Fibroblast of villous mesenchyme (primary cell): Measurements from ENCODE around the gene MARVELD1. TPM values are rescaled to one million over a fixed set of nuclear protein-coding genes. Genes with fewer than 3 reads are reported as not detected.
A peak's percentile ranks its signal among the peaks of the same experiment; 100 is the strongest.

Source experiments
- DNase-seq: peaks from one replicate; pipeline ENCODE4 v3.0.0-alpha.2; 2010; ENCODE audit warnings: low read depth
- H3K4me3 ChIP-seq: 2 replicates; pipeline ENCODE4 v1.5.1; 2011; ENCODE audit warnings: low read depth, mild to moderate bottlenecking, low read length
- total RNA-seq: library from RNA; depleted of rRNA; stranded (reverse); fragments of >200 nt; gene quantifications from 2 replicates; pipeline ENCODE4 v1.2.3, GENCODE V29; 2012
- TF ChIP-seq, protein P1 (sequence below): IDR thresholded peaks from 2 replicates; pipeline ENCODE4 v1.5.1; 2012; ENCODE audit warnings: low read depth, mild to moderate bottlenecking, low read length; ENCODE audit not compliant: insufficient read depth

Gene MARVELD1
- total RNA-seq, 1 donor, result 44.0 TPM

DNA sequence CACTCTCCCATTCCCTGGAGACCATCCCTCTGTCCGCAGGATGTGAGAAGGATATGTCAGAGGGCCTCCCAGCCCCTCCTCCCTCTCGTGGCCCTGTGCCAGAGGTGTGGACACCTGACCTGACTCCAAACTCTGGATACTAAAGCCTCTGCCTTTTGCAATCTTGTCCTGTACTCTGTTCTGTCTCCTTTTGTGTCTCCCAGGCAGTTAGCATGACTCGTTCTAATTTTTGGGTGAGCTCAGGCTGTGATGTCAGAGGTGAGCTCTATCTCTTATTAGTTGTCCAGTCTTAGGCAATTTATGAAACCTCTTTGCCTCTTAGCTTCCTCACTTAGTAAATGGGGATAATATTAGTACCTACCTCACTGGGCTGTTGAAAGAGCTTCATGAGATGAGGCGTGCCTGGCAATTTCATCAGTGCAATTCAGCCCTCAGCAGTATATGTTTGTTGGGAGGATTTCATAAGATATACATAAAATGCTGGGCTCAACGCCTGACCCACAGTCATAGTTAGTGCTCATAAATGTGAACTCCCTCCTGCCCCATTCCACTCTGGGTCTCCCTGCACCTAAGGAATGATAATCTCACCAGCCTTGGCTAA lies 10.9 kb downstream of the MARVELD1 start:
- DNase-seq, result peak; percentile 88
- H3K4me3 ChIP-seq, result no peak overlapping the region
- TF ChIP-seq, protein P1, sequence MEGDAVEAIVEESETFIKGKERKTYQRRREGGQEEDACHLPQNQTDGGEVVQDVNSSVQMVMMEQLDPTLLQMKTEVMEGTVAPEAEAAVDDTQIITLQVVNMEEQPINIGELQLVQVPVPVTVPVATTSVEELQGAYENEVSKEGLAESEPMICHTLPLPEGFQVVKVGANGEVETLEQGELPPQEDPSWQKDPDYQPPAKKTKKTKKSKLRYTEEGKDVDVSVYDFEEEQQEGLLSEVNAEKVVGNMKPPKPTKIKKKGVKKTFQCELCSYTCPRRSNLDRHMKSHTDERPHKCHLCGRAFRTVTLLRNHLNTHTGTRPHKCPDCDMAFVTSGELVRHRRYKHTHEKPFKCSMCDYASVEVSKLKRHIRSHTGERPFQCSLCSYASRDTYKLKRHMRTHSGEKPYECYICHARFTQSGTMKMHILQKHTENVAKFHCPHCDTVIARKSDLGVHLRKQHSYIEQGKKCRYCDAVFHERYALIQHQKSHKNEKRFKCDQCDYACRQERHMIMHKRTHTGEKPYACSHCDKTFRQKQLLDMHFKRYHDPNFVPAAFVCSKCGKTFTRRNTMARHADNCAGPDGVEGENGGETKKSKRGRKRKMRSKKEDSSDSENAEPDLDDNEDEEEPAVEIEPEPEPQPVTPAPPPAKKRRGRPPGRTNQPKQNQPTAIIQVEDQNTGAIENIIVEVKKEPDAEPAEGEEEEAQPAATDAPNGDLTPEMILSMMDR, result no peak

DNA sequence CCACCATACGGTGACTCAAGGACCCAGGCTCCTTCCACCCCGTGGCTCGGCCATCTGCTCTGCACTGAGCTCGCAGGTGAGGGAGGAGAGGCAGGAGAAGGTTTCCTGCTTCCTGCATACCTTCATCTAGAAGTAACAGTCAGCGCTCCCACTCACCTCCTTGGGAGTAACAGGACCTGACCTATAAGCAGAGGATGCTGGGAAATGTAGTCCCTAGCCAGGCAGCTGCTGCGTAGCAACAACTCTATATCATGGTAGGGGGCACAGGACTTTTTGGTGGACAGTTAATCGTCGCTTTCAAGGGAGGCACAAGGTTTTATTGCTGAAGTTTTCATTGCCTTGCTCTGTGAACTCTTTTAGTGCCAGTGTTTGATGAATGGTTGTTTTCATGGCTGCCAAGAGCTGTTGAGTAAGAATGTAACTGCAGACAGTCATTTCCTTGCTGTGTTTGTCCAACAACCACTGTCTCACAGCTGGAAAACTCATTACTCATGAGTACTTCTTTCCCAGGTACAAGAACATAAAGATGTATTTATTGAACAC lies 13.2 kb downstream of the MARVELD1 start:
- DNase-seq, result peak; percentile 90
- TF ChIP-seq, protein P1, result no peak
- H3K4me3 ChIP-seq, result peak overlapping the region; percentile 37

DNA sequence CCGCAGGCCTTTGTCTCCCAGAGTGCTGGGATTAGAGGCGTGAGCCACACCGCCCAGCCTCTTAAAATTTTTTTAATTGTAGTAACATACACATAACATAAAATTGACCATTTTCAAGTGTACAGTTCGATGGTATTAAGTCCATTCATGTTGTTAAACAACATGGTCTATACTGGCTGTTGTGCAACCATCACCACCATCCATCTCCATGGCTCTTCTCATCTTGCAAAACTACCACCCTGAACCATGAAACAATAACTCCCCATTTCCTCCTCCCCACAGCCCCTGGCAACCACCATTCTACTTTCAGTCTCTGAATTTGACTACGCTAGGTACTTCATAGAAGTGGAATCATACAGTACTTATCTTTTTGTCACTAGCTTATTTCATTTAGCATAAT lies 15.5 kb downstream of the MARVELD1 start:
- no peak overlapping the region for H3K4me3 ChIP-seq
- TF ChIP-seq, protein P1, result no peak

DNA sequence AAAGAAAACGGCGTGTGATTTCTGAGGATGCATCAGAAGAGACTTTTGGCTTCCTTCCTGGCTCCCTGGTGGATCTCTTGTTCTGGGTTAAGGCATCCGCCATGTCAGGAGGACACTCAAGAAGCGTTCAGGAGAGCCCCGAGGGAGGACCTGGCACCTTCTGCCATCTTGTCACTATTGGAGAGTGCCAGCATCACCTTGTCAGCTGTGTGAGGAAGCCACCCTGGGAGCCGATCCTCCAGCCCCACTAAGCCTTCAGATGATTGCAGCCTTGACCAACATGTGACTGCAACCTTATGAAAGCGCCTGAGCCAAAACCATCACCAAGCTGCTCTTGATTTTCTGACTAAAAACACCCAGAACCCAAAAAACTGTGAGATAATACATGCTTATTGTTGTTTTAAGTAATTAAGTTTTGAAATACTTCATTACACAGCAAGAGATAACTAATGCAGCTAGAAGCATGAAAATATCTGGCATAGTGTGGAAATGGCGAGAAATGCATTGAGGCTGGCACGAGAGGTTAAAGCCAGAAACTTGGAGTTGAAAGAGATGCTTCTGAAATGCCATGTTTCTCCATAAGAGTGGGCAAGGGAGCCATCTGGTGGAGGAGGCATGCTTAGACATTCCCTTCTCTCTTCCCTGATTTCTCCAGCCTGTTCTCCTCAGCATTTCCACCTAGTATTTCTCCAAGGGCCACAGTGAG lies 18.0 kb downstream of the MARVELD1 start:
- DNase-seq, result peak; percentile 77
- H3K4me3 ChIP-seq, result no peak overlapping the region
- TF ChIP-seq, protein P1, result peak; percentile 86

More for the DNA sequence above, 15.5 kb downstream of the MARVELD1 start:
- DNase-seq, result no peak

DNA sequence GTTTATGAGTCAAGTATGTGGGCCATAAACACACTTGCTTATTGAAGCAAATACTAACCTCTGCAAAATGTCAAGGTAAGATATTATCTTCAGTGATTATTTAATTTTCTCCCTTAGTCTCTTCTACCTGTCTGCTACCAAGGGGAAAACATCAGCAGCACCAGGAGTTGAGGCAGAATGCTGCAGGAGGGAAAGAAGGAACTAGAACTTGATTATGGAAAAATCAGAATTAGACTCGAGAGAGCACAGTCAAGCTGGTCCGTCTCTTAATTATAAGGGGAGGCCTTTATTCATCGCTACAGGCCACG lies 18.5 kb downstream of the MARVELD1 start:
- TF ChIP-seq, protein P1, result no peak
- no peak for DNase-seq
- H3K4me3 ChIP-seq, result no peak overlapping the region

DNA sequence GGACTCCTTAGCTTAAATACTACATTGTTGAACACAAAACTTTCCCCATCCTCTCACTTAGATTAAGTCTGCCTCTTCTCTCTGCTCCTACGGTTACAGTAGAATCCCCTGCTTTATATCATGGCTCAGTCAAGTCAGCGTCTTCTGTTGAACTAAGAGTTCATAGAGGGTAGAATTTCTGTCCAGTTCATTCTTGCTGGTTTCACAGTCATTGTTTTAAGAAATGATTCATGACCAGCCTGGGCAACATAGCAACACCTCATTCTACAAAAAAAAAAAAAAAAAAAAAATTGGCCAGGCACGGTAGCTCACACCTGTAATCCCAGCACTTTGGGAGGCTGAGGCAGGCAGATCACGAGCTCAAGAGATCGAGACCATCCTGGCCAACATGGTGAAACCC lies 19.7 kb downstream of the MARVELD1 start:
- TF ChIP-seq, protein P1, result no peak
- DNase-seq, result no peak

More for the DNA sequence above, 19.7 kb downstream of the MARVELD1 start:
- no peak overlapping the region for H3K4me3 ChIP-seq
